GM19455 (cell line): ENCODE data around the gene GLYR1.

Source experiments
- ATAC-seq: cut with Tn5 transposase; IDR thresholded peaks from one replicate; pipeline ENCODE4 v1.9.1; 2021; ENCODE audit not compliant: unreplicated experiment

GLYR1 gene

GRCh38 chr16:4880006-4880580 lies 33.0 kb upstream of the GLYR1 start:
- no peak for ATAC-seq

DNA sequence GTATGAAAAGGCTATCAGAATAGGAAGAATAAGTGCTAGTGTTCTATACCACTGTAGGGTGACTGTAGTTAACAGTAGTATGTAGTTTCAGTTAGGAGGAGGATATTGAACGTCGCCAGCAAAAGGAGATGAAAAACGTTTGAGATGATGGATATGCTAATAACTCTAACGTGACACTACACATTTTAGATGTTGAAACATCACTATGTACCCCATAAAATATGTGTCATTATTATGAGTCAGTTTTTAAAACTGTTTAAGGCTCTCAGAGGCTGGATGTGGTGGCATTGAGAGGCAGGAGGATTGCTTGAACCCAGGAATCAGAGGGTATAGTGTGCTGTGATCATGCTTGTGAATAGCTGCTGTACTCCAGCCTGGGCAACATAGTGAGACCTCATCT lies 32.0 kb upstream of the GLYR1 start:
- ATAC-seq = no peak

- ATAC-seq = no peak
These were observed 30.2 kb upstream of the GLYR1 start for GRCh38 chr16:4877380-4877685.

DNA sequence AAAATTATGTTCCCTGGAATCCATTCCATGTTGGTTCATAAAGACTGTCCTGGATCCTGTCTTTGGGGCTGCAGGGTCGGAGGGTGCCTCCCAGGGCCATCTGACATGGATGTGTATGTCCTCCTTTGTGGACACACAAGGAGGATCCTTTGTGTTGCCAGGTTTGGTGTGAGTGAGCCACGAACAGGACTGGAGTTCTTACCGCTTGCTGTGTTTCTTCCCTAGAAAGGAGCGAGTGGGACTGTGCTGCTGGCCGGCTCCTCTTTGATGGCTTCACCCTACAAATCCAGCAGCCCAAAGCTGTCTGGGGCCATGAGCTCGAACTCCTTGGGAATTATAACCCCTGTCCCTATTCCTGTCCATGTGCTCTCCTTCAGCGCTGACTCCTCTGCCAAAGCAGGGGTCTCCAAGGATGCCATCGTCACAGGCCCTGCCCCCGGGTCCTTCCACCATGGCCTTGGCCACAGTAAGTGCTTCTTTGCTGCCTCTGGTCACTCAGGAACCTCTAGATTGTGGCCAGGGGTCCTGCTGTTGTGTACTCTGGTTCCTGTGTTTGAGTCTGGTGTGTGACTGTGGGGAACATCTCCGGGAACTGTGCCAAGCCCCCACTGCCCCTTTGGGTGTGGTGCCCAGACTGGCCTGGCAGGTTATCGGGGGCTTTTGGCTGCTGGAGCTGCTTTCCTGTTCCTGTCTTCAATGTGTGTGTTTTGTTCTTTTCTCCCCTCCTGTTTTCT lies 29.7 kb upstream of the GLYR1 start:
- ATAC-seq = no peak

- ATAC-seq = no peak
These were observed 27.6 kb upstream of the GLYR1 start for GRCh38 chr16:4874666-4875065.

- no peak for ATAC-seq
These were observed 26.0 kb upstream of the GLYR1 start for GRCh38 chr16:4873091-4873490.

DNA sequence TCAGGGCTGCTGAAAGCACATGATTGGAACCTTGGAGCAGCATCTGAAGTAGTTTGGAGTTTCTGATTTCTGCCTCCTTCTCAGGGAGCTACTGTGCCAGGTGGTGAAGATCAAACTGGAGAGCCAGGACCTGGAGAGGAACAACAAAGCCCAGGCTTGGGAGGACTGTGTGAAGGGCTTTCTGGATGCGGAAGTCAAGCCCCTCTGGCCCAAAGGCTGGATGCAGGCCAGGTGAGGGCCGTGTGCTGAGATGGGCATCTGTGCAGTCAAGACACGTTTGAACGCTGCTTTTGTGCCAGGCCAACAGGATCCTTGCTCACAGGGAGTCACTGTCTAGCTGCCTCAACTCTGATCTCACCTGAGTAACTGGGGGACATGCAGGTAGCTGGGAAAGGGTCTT lies 24.0 kb upstream of the GLYR1 start:
- no peak for ATAC-seq

- no peak for ATAC-seq
These were observed 23.1 kb upstream of the GLYR1 start for GRCh38 chr16:4870138-4870671.

GRCh38 chr16:4869147-4869805 lies 22.2 kb upstream of the GLYR1 start:
- ATAC-seq = no peak

GRCh38 chr16:4868535-4868934 lies 21.4 kb upstream of the GLYR1 start:
- ATAC-seq = no peak

GRCh38 chr16:4868026-4868425 lies 20.9 kb upstream of the GLYR1 start:
- ATAC-seq = no peak

DNA sequence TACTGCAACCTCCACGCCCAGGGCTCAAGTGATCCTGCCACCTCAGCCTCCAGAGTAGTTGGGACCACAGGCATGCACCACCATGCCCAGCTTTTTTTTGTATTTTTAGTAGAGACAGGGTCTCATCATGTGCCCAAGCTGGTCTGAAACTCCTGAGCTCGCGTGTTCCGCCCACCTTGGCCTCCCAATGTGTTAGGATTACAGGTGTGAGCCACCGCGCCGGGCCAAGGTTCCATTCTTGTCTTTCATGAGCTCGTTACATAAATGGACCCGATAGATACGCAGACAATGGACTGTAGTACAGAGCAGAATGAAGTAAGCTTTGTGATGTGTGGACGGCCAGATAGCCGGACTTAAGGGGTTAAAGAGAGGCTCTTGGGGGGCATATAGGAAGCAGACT lies 19.5 kb upstream of the GLYR1 start:
- ATAC-seq = no peak

GRCh38 chr16:4865231-4865860 lies 18.3 kb upstream of the GLYR1 start:
- ATAC-seq = no peak

GRCh38 chr16:4864728-4865127 lies 17.6 kb upstream of the GLYR1 start:
- no peak for ATAC-seq

DNA sequence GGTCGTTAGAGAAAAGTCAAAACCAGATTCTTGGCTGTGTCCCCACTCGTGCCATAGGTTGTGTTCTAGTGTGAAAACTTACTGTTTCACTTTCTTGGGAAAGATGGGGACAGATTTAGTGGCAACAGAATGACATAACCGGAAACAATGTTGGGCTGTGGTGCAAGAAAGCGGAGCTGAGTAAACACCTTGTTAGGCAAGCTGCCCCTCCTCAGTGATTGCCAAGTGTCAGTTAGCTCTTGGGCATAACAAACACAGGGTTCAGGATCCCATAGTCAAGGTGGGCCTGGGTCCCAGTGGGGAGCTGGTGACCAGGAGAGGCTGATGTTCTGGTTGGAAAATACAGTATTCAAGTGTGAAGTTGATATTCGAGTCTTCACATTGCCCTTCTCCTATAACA lies 15.6 kb upstream of the GLYR1 start:
- ATAC-seq = no peak

GRCh38 chr16:4860727-4861342 lies 13.7 kb upstream of the GLYR1 start:
- no peak for ATAC-seq

- ATAC-seq = no peak
These were observed 12.8 kb upstream of the GLYR1 start for GRCh38 chr16:4859900-4860255.

DNA sequence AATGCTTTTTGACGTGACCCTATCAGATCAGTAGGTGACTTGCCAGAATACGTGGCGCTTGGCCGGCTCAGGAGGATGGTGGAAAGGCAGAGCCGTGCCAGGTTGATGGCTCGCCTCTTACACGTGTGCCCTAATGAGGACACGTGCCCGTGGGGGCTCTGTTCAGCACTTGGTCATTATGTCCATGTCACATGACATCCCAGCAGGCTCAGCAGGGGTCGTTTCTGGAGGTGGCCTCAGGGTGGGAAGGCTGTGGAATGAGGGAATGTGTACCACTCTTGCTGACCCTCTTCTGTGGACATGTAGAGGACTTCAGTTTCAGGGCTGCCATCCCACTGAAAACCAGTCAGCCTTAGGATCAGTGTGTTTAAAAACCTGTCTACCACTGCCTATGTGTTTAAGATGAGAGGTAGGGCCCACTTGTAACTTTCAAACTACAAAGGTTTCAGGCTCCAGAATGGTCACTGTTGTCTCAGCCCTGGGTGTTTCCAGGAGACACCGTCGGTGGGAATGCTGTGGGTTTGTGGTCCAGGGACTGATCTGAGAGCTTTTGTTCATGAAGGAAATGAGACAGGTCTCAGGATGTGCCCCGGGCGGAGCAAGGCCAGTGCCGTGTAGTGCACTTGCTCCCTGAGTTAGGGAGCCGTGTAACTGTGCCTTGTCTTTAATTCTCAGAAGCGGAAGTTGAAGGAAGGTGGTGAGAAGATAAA lies 12.3 kb upstream of the GLYR1 start:
- no peak for ATAC-seq

GRCh38 chr16:4855804-4856203 lies 8.7 kb upstream of the GLYR1 start:
- no peak for ATAC-seq

- no peak for ATAC-seq
These were observed 8.3 kb upstream of the GLYR1 start for GRCh38 chr16:4855371-4855770.
